IMR-90 (cell line): Measurements from ENCODE around the gene ATP1B3. TPM values are rescaled to one million over a fixed set of nuclear protein-coding genes. Genes with fewer than 3 reads are reported as not detected.

Experiments
- ATAC-seq: fragments of 200-7000 bp; cut with Tn5 transposase; 2 replicates; pipeline ENCODE4 v1.9.1; 2020; ENCODE audit warnings: low read depth, mild to moderate bottlenecking, moderate library complexity
- BruUV-seq: library from RNA; stranded (reverse); fragments of 400-500 nt; replicated peaks from 2 replicates; lab custom pipeline; 2021; lab: Mats Ljungman, UMichigan
- CTCF ChIA-PET: fragments of 300-600 bp; formaldehyde crosslinking; extraction: SDS; loops from one replicate; lab custom pipeline; 2021; ENCODE audit warnings: antibody characterized with exemption; lab: Yijun Ruan, JAX
- POLR2A ChIA-PET: fragments of 300-600 bp; sonication (Branson Sonifier 250); formaldehyde crosslinking; loops from one replicate; lab custom pipeline; 2022; ENCODE audit warnings: antibody characterized with exemption; ENCODE audit not compliant: unreplicated experiment; lab: Charles Lee
- DNase-seq: peaks from one replicate; pipeline ENCODE4 v3.0.0; 2013
- H2AFZ ChIP-seq: replicated peaks from 2 replicates; pipeline ENCODE3; 2013; ENCODE audit warnings: low read length, mild to moderate bottlenecking; ENCODE audit not compliant: poor library complexity
- H2AK5ac ChIP-seq: 2 replicates; pipeline ENCODE4 v1.6.1; 2013; ENCODE audit warnings: low read depth, low read length, inconsistent platforms
- H2AK9ac ChIP-seq: replicated peaks from 2 replicates; pipeline ENCODE3; 2013; ENCODE audit warnings: mild to moderate bottlenecking, low read depth, low read length, moderate library complexity; ENCODE audit not compliant: poor library complexity
- H2BK120ac ChIP-seq: 2 replicates; pipeline ENCODE4 v1.6.1; 2013; ENCODE audit warnings: low read depth, low read length, inconsistent platforms
- H2BK15ac ChIP-seq: 3 replicates; pipeline ENCODE4 v1.6.1; 2013; ENCODE audit warnings: low read depth, low read length, inconsistent platforms
- H2BK20ac ChIP-seq: 2 replicates; pipeline ENCODE4 v1.6.1; 2013; ENCODE audit warnings: low read depth, mild to moderate bottlenecking, inconsistent platforms, low read length, moderate library complexity
- H2BK5ac ChIP-seq: 2 replicates; pipeline ENCODE4 v1.6.1; 2013; ENCODE audit warnings: mild to moderate bottlenecking, low read depth, low read length, inconsistent platforms; ENCODE audit not compliant: poor library complexity, severe bottlenecking
- H3K14ac ChIP-seq: replicated peaks from 2 replicates; pipeline ENCODE4 v1.6.1; 2013; ENCODE audit warnings: low read depth, low read length, inconsistent platforms
- H3K18ac ChIP-seq: 2 replicates; pipeline ENCODE4 v1.6.1; 2013; ENCODE audit warnings: low read depth, low read length, control low read depth
- H3K23ac ChIP-seq: 2 replicates; pipeline ENCODE4 v1.6.1; 2013; ENCODE audit warnings: low read depth, low read length, inconsistent platforms
- H3K27ac ChIP-seq: 2 replicates; pipeline ENCODE4 v1.5.1; 2013; ENCODE audit warnings: mild to moderate bottlenecking, control low read depth, low read length; ENCODE audit not compliant: insufficient read depth
- H3K27me3 ChIP-seq: 2 replicates; pipeline ENCODE4 v1.6.1; 2013; ENCODE audit warnings: low read length; ENCODE audit not compliant: control insufficient read depth, insufficient read depth
- H3K36me3 ChIP-seq: 2 replicates; pipeline ENCODE4 v1.6.1; 2013; ENCODE audit warnings: low read length, mixed read lengths; ENCODE audit not compliant: control insufficient read depth, insufficient read depth
- H3K4ac ChIP-seq: 2 replicates; pipeline ENCODE4 v1.6.1; 2013; ENCODE audit warnings: low read depth, low read length, inconsistent platforms
- H3K4me1 ChIP-seq: 2 replicates; pipeline ENCODE4 v1.6.1; 2013; ENCODE audit warnings: low read length, mixed read lengths; ENCODE audit not compliant: control insufficient read depth, insufficient read depth
- H3K4me2 ChIP-seq: 2 replicates; pipeline ENCODE4 v1.6.1; 2013; ENCODE audit warnings: low read depth, mild to moderate bottlenecking, control low read depth, low read length, moderate library complexity
- H3K4me3 ChIP-seq: 2 replicates; pipeline ENCODE4 v1.5.1; 2013; ENCODE audit warnings: low read depth, mild to moderate bottlenecking, control low read depth, low read length, moderate library complexity; ENCODE audit not compliant: insufficient read depth
- H3K56ac ChIP-seq: 2 replicates; pipeline ENCODE4 v1.6.1; 2013; ENCODE audit warnings: low read length, inconsistent platforms; ENCODE audit not compliant: insufficient read depth; ENCODE audit errors: extremely low read depth
- H3K79me1 ChIP-seq, 2 experiments: 2 replicates each; pipeline ENCODE4 v1.6.1; 2013; ENCODE audit warnings: low read length in 2 of 2, inconsistent platforms in 1 of 2, low read depth in 1 of 2
- H3K9ac ChIP-seq: 2 replicates; pipeline ENCODE4 v1.6.1; 2013; ENCODE audit warnings: low read depth, low read length, control low read depth
- H3K9me1 ChIP-seq: 2 replicates; pipeline ENCODE4 v1.6.1; 2013; ENCODE audit warnings: low read length, inconsistent platforms; ENCODE audit not compliant: insufficient read depth
- H3K9me3 ChIP-seq: 2 replicates; pipeline ENCODE4 v1.6.1; 2013; ENCODE audit warnings: low read length; ENCODE audit not compliant: control insufficient read depth, insufficient read depth
- H4K20me1 ChIP-seq: 2 replicates; pipeline ENCODE4 v1.6.1; 2013; ENCODE audit warnings: low read length, inconsistent platforms; ENCODE audit not compliant: insufficient read depth
- H4K5ac ChIP-seq: 2 replicates; pipeline ENCODE4 v1.6.1; 2013; ENCODE audit warnings: mild to moderate bottlenecking, low read depth, low read length, control low read depth
- H4K8ac ChIP-seq, 2 experiments: 2 replicates each; pipeline ENCODE4 v1.6.1; 2013; ENCODE audit warnings: low read depth in 2 of 2, low read length in 2 of 2, control low read depth in 1 of 2, inconsistent platforms in 1 of 2
- H4K91ac ChIP-seq: 2 replicates; pipeline ENCODE4 v1.6.1; 2013; ENCODE audit warnings: low read depth, low read length, inconsistent platforms; ENCODE audit not compliant: insufficient read depth
- BHLHE40 ChIP-seq: fragments of 150-350 bp; IDR thresholded peaks from 2 replicates; pipeline ENCODE4 v1.6.1; 2016; ENCODE audit warnings: mild to moderate bottlenecking, low read depth, low read length
- CEBPB ChIP-seq: IDR thresholded peaks from 2 replicates; pipeline ENCODE4 v1.6.1; 2012; ENCODE audit warnings: low read depth, low read length, improper control_type of control experiment
- CHD1 ChIP-seq: IDR thresholded peaks from 2 replicates; pipeline ENCODE4 v1.6.1; 2012; ENCODE audit warnings: low read depth, low read length, improper control_type of control experiment
- FOS ChIP-seq: fragments of 150-350 bp; IDR thresholded peaks from 2 replicates; pipeline ENCODE4 v1.6.1; 2016; ENCODE audit warnings: low read depth, low read length
- MAFK ChIP-seq: IDR thresholded peaks from 2 replicates; pipeline ENCODE4 v1.6.1; 2012; ENCODE audit warnings: low read depth, low read length, improper control_type of control experiment
- MAZ ChIP-seq: IDR thresholded peaks from 2 replicates; pipeline ENCODE4 v1.6.1; 2012; ENCODE audit warnings: low read depth, mild to moderate bottlenecking, low read length, improper control_type of control experiment, moderate library complexity, borderline replicate concordance
- MXI1 ChIP-seq: IDR thresholded peaks from 2 replicates; pipeline ENCODE4 v1.6.1; 2012; ENCODE audit warnings: low read depth, mild to moderate bottlenecking, low read length, moderate library complexity, borderline replicate concordance
- NFE2L2 ChIP-seq: fragments of 150-350 bp; IDR thresholded peaks from 2 replicates; pipeline ENCODE4 v1.6.1; 2016; ENCODE audit warnings: low read depth, mild to moderate bottlenecking, low read length
- POLR2A ChIP-seq: IDR thresholded peaks from 2 replicates; pipeline ENCODE4 v1.6.1; 2012; ENCODE audit warnings: mild to moderate bottlenecking, low read depth, low read length
- RAD21 ChIP-seq: IDR thresholded peaks from 2 replicates; pipeline ENCODE4 v1.6.1; 2012; ENCODE audit warnings: low read length, improper control_type of control experiment
- RCOR1 ChIP-seq: IDR thresholded peaks from 2 replicates; pipeline ENCODE4 v1.6.1; 2012; ENCODE audit warnings: mild to moderate bottlenecking, low read length, improper control_type of control experiment; ENCODE audit not compliant: insufficient replicate concordance
- RFX5 ChIP-seq: IDR thresholded peaks from 2 replicates; pipeline ENCODE4 v1.8.0; 2012; ENCODE audit warnings: low read depth, mild to moderate bottlenecking, low read length, moderate library complexity
- SMC3 ChIP-seq: fragments of 150-350 bp; IDR thresholded peaks from 2 replicates; pipeline ENCODE4 v1.6.1; 2016; ENCODE audit warnings: low read depth, mild to moderate bottlenecking, antibody characterized with exemption, low read length, moderate library complexity
- WGBS, 2 experiments: methylation state at CpG; one replicate each; pipeline versions ENCODE4 v1.1.5 to v1.1.7; 2013; ENCODE audit warnings: missing lambda C conversion rate in 2 of 2; ENCODE audit not compliant: insufficient read length in 1 of 2; ENCODE audit errors: extremely low coverage in 2 of 2; 5-methylcytosine and 5-hydroxymethylcytosine counted together
- dilution Hi-C: fragments of 300-500 bp; cut with HindIII; formaldehyde crosslinking; loops from one replicate; pipeline ENCODE4 v1.14.3; 2018; ENCODE audit warnings: low sequenced_read_pairs; ENCODE audit not compliant: unreplicated experiment
- in situ Hi-C: fragments of 300-500 bp; cut with MboI; formaldehyde crosslinking; loops from 3 replicates; pipeline ENCODE4 v1.14.3; 2019; ENCODE audit warnings: low sequenced_read_pairs, inconsistent platforms, mixed read lengths
- intact Hi-C: fragments of 100-400 bp; cut with micrococcal nuclease; formaldehyde crosslinking; loops from 2 replicates; pipeline ENCODE4 v1.10.0; 2022
- polyA plus RNA-seq, 3 experiments: library from polyadenylated mRNA; depleted of rRNA; stranded (reverse); fragments of >200 nt; gene quantifications; 2 replicates each; pipeline ENCODE4 v1.2.3, GENCODE V29; 2012; ENCODE audit warnings: low replicate concordance in 1 of 3
- total RNA-seq: library from RNA; depleted of rRNA; stranded (reverse); fragments of >200 nt; gene quantifications from 2 replicates; pipeline ENCODE4 v1.2.3, GENCODE V29; 2012
- TF ChIP-seq, protein P1 (sequence below): fragments of 150-350 bp; IDR thresholded peaks from 2 replicates; pipeline ENCODE4 v1.6.1; 2017; ENCODE audit warnings: mild to moderate bottlenecking, antibody characterized with exemption, low read length, low read depth
- TF ChIP-seq, protein P2 (sequence below): conservative IDR thresholded peaks from 2 replicates; pipeline ENCODE4 v1.5.1; 2012; ENCODE audit warnings: mild to moderate bottlenecking, low read depth, low read length, improper control_type of control experiment
- TF ChIP-seq, protein P3 (sequence below): fragments of 150-350 bp; IDR thresholded peaks from 2 replicates; pipeline ENCODE4 v1.6.1; 2016; ENCODE audit warnings: low read depth, mild to moderate bottlenecking, low read length, moderate library complexity, borderline replicate concordance

The ATP1B3 gene
- total and polyA plus RNA-seq, 2 of the 4 experiments (the other 2 are of a cell fraction) = 64.3 to 126 TPM

DNA sequence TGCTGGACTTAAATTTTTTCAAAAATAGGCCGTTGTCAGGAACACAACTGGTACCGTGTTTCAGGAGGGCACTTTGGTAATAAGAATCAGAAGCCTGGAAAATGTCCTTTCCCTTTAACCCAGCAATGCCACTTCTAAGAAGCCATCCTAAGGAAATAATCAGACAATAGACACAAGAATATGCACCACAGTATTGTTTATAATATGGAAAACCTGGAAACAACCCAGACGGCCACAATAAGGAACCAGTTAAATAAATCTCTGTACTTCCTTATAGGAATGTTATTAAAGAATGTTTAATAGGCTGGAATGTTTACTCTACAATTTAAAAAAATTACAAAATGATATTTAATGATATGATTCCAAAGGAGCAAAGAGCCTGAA is 30.4 kb upstream of the ATP1B3 start:
- ATAC-seq = no peak
- Histone ChIP-seq H2BK20ac (no peak overlapping the region), H4K20me1 (no peaks in the 10 kb centered on the region), H3K4me3 (no peak overlapping the region), H2AFZ (no peak overlapping the region), H3K79me1 (no peaks in the 10 kb centered on the region), H2BK5ac (no peak overlapping the region), H2BK15ac (no peak overlapping the region), H3K4me1 (no peaks in the 10 kb centered on the region), H3K9me1 (0 out of 2 replicates have a peak, but pooled peaks cover 3% of the 10 kb centered on the region), H4K5ac (no peak overlapping the region), H3K36me3 (no peaks in the 10 kb centered on the region), H3K27ac (no peak overlapping the region), H4K8ac (no peak overlapping the region), H3K56ac (no peak overlapping the region), H3K4me2 (no peak overlapping the region), H2BK120ac (no peak overlapping the region), H3K23ac (no peak overlapping the region), H2AK9ac (no peak overlapping the region), H2AK5ac (no peak overlapping the region), H3K9me3 (no peaks in the 10 kb centered on the region), H3K4ac (no peak overlapping the region), H3K18ac (no peak overlapping the region), H3K27me3 (peaks cover 2% of the 10 kb centered on the region; the same call in 1 of the 2 replicates), H4K91ac (no peak overlapping the region), H3K9ac (no peak overlapping the region), H3K14ac (no peak overlapping the region)
- ChIA-PET CTCF (no interaction called here), POLR2A (no interaction called here)
- no peak for DNase-seq
- TF ChIP-seq BHLHE40 (no peak), RAD21 (no peak), MAFK (no peak), MAZ (no peak), MXI1 (no peak), NFE2L2 (no peak), RFX5 (no peak), CHD1 (no peak), SMC3 (no peak), FOS (no peak), POLR2A (no peak), RCOR1 (no peak), CEBPB (no peak)
- TF ChIP-seq, protein P1, sequence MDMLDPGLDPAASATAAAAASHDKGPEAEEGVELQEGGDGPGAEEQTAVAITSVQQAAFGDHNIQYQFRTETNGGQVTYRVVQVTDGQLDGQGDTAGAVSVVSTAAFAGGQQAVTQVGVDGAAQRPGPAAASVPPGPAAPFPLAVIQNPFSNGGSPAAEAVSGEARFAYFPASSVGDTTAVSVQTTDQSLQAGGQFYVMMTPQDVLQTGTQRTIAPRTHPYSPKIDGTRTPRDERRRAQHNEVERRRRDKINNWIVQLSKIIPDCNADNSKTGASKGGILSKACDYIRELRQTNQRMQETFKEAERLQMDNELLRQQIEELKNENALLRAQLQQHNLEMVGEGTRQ = no peak
- TF ChIP-seq, protein P2, sequence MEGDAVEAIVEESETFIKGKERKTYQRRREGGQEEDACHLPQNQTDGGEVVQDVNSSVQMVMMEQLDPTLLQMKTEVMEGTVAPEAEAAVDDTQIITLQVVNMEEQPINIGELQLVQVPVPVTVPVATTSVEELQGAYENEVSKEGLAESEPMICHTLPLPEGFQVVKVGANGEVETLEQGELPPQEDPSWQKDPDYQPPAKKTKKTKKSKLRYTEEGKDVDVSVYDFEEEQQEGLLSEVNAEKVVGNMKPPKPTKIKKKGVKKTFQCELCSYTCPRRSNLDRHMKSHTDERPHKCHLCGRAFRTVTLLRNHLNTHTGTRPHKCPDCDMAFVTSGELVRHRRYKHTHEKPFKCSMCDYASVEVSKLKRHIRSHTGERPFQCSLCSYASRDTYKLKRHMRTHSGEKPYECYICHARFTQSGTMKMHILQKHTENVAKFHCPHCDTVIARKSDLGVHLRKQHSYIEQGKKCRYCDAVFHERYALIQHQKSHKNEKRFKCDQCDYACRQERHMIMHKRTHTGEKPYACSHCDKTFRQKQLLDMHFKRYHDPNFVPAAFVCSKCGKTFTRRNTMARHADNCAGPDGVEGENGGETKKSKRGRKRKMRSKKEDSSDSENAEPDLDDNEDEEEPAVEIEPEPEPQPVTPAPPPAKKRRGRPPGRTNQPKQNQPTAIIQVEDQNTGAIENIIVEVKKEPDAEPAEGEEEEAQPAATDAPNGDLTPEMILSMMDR = no peak
- TF ChIP-seq, protein P3, sequence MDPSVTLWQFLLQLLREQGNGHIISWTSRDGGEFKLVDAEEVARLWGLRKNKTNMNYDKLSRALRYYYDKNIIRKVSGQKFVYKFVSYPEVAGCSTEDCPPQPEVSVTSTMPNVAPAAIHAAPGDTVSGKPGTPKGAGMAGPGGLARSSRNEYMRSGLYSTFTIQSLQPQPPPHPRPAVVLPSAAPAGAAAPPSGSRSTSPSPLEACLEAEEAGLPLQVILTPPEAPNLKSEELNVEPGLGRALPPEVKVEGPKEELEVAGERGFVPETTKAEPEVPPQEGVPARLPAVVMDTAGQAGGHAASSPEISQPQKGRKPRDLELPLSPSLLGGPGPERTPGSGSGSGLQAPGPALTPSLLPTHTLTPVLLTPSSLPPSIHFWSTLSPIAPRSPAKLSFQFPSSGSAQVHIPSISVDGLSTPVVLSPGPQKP = no peak
- BruUV-seq = no TSS peak
- 80% methylated on average over 1 of the region's 3 CpGs; no CpG with 5 or more reads in 1 of the 2 experiments for WGBS, 2 experiments
- dilution Hi-C loops = no loop called here
- intact Hi-C loops = no loop called here
- in situ Hi-C loops = no loop called here
